Right hindlimb (tissue), 1 donor: ENCODE results near the gene ABHD17C.
"Not testable (repeated sequence)": the region's sequence is repeated elsewhere in the genome, so short reads cannot be mapped to it uniquely, and the experiment has no call there.

ENCODE experiments used
- DNase-seq: peaks from one replicate; pipeline ENCODE4 v3.0.0-alpha.2; 2018

ABHD17C gene

GRCh38 chr15:80695099-80695910 lies at the start of gene ABHD17C:
Gene ABHD17C, plus strand, starts transcription at chr15:80695310. Its CDS starts 120 bp downstream, at chr15:80695430.
- peak; percentile 69 for DNase-seq

- no peak for DNase-seq
Measured at GRCh38 chr15:80645494-80646065, 49.5 kb upstream of the ABHD17C start.

DNA sequence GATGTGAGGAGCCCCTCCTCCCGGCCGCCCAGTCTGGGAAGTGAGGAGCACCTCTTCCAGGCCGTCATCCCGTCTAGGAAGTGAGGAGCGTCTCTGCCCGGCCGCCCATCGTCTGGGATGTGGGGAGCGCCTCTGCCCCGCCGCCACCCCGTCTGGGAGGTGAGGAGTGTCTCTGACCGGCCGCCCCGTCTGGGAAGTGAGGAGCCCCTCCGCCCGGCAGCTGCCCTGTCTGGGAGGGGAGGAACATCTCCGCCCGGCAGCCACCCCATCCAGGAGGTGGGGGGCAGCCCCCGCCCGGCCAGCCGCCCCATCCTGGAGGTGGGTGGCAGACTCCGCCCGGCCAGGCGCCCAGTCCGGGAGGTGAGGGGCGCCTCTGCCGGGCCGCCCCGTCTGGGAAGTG lies 47.7 kb upstream of the ABHD17C start:
- not testable (repeated sequence) for DNase-seq

DNA sequence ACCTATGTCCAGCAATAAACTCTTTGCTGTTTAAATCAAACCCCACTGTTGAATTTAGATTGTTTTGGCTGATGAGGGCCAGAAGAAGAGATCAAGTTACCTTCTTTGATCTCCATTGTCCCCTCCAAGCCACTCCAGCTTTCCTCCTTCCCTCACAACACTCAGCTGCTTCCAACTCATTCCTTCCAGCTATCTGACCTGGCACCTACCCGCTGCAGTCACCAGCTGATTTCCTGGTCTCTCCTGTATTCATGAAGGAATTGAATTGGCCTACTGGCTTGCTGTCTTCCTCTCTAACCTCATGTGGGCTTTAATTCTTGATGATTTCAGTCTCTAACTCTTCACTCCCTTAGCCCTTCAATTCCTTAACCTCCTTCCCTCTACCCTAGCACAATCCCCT lies 40.8 kb upstream of the ABHD17C start:
- no peak for DNase-seq

DNA sequence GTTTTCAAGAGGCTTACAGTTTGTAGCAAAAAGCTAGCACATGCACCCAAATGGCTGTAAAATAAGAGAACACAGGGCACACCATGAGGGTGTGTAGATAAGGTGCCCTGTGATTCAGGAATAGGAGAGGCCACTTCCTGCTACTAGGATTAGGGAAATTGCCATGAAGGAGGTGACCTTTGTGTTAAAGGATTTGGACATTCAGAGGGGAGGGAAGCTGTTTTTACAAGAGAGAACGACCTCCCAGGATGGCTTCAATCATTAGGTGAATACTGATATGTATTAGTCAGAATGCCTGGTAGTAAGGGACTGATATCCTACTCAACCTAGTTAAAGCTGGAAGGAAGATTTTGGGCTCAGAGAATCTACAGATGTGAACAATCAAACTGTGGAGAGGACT lies 35.7 kb upstream of the ABHD17C start:
- no peak for DNase-seq

GRCh38 chr15:80660119-80660518 lies 35.0 kb upstream of the ABHD17C start:
- peak; percentile 24 for DNase-seq

DNA sequence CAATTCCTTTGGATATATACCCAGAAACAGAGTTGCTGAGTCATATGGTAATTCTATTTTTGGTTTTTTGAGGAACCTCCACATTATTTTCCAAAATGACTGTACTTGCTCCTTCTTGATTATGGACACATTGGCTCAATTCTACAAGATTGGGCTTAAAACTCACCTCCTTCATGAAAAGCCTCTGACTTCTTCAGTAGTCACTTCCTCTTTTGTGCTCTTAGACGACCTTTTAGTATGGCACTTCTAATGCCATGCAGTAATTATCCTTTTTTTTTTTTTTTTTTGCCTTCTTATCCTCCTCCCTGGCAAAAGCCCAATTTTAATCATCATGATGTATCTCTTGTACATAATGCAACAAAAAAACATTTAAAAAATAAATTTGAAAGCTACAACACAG lies 33.0 kb upstream of the ABHD17C start:
- DNase-seq: no peak

GRCh38 chr15:80662757-80663553 lies 32.2 kb upstream of the ABHD17C start:
- DNase-seq: no peak

- DNase-seq: no peak
Measured at GRCh38 chr15:80665151-80665550, 30.0 kb upstream of the ABHD17C start.

DNA sequence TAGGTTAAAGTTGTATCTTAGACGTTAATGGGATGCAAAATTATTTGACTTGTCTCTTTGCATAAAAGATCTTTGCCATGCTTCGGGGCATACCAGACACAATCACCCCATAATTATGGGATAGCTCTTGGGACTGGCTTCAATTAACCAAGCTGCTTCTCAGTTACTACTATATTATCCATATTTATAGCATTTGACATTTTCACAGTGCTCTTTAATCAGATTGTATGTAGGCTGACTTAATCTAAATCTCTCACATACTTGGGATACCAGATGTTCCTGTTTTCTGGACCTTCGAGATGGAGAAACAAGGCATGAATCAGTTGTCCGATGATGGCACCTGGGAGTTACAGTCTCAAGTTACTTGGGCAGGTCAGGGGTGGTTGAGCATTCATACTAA lies 27.2 kb upstream of the ABHD17C start:
- no peak for DNase-seq

GRCh38 chr15:80668546-80669236 lies 26.4 kb upstream of the ABHD17C start:
- no peak for DNase-seq

- DNase-seq: no peak
Measured at GRCh38 chr15:80669663-80670273, 25.3 kb upstream of the ABHD17C start.

- DNase-seq: no peak
Measured at GRCh38 chr15:80673561-80674244, 21.4 kb upstream of the ABHD17C start.

- DNase-seq: no peak
Measured at GRCh38 chr15:80674245-80674614, 20.9 kb upstream of the ABHD17C start.

DNA sequence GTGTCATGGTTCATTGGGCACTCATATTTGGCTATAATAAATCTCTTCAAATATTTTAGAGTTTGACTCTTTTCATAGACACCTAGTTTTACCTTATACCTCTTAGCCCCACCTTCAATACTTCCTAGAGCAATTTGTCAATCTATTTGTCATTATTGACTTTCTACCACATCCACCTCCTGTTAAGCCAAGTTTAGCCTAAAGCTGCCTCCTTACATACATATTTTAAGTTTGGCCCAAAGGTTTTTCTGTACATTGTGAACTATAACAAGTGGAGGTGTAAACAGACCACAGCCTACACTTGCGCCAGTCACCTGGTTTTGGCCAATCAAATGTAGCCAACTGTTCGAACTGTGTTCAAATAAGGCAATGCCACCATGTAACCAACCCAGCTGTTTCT lies 18.1 kb upstream of the ABHD17C start:
- DNase-seq: no peak

GRCh38 chr15:80679167-80679803 lies 15.8 kb upstream of the ABHD17C start:
- DNase-seq: no peak

DNA sequence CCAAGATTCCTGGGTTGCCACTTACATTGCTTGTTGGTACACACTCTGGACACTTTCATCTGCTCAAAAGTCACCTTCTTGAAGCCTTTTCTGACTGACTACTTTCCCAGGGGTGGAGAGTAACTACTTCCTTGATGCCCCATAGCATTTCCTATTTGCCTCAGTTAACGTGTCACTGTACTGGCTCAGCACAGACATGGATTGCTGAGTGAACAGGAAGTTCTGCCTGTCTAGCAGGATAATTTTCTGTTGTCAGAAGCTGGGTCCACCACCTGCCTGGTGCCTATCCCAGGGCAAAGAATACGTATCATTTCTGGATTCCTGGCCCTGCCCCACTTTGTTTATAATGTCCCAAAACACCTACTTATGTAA lies 15.3 kb upstream of the ABHD17C start:
- DNase-seq: no peak

GRCh38 chr15:80682201-80682600 lies 12.9 kb upstream of the ABHD17C start:
- no peak for DNase-seq

DNA sequence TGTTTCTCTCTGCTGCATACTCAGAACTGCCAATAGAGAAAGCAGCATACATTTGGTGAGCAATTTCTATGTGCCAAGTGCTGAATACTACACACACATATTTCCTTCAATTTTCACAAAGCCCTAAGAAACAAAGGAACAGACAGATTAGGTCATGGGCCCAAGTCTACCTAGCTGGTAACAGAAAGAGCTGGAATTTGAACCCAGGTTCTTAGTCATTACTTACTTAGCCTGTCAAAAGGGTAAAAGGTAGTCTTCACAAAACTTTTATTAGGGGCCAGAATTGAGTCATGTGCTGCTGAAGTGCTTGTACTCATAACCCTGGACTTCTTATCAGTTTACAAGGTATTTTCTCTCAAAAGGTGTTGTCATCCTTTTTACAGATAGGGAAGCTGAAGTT lies 10.4 kb upstream of the ABHD17C start:
- no peak for DNase-seq

- DNase-seq: no peak
Measured at GRCh38 chr15:80685628-80686027, 9.5 kb upstream of the ABHD17C start.

- DNase-seq: no peak
Measured at GRCh38 chr15:80689294-80689693, 5.8 kb upstream of the ABHD17C start.

GRCh38 chr15:80689716-80690115 lies 5.4 kb upstream of the ABHD17C start:
- no peak for DNase-seq
